Ishikawa (cell line): Measurements from ENCODE around the gene DLK2.

ENCODE experiments used
- CEBPB ChIP-seq: IDR thresholded peaks from 2 replicates; pipeline ENCODE4 v1.6.1; 2012
- CREB1 ChIP-seq: IDR thresholded peaks from 2 replicates; pipeline ENCODE4 v1.6.1; 2012; ENCODE audit warnings: low read depth
- EGR1 ChIP-seq: IDR thresholded peaks from 2 replicates; pipeline ENCODE4 v1.6.1; 2012
- EP300 ChIP-seq: IDR thresholded peaks from 2 replicates; pipeline ENCODE4 v1.6.1; 2012; ENCODE audit warnings: borderline replicate concordance
- FOXM1 ChIP-seq: IDR thresholded peaks from 2 replicates; pipeline ENCODE4 v1.6.1; 2012; ENCODE audit warnings: low read depth, borderline replicate concordance
- MAX ChIP-seq: IDR thresholded peaks from 2 replicates; pipeline ENCODE4 v1.6.1; 2012
- NFIC ChIP-seq: IDR thresholded peaks from 2 replicates; pipeline ENCODE4 v1.6.1; 2012
- RAD21 ChIP-seq: IDR thresholded peaks from 2 replicates; pipeline ENCODE4 v1.6.1; 2012; ENCODE audit warnings: low read depth
- TAF1 ChIP-seq: IDR thresholded peaks from 2 replicates; pipeline ENCODE4 v1.6.1; 2012; ENCODE audit warnings: low read depth, mild to moderate bottlenecking
- TCF12 ChIP-seq: IDR thresholded peaks from 2 replicates; pipeline ENCODE4 v1.6.1; 2012; ENCODE audit warnings: low read depth
- TEAD4 ChIP-seq: IDR thresholded peaks from 2 replicates; pipeline ENCODE4 v1.6.1; 2012
- USF1 ChIP-seq: IDR thresholded peaks from 2 replicates; pipeline ENCODE4 v1.6.1; 2012
- YY1 ChIP-seq: IDR thresholded peaks from 2 replicates; pipeline ENCODE4 v1.6.1; 2012; ENCODE audit warnings: low read depth
- ZBTB7A ChIP-seq: IDR thresholded peaks from 2 replicates; pipeline ENCODE4 v1.6.1; 2012; ENCODE audit warnings: low read depth
- TF ChIP-seq, protein P1 (sequence below): IDR thresholded peaks from 2 replicates; pipeline ENCODE4 v1.6.1; 2012; ENCODE audit warnings: low read depth, mild to moderate bottlenecking

DLK2 gene

DNA sequence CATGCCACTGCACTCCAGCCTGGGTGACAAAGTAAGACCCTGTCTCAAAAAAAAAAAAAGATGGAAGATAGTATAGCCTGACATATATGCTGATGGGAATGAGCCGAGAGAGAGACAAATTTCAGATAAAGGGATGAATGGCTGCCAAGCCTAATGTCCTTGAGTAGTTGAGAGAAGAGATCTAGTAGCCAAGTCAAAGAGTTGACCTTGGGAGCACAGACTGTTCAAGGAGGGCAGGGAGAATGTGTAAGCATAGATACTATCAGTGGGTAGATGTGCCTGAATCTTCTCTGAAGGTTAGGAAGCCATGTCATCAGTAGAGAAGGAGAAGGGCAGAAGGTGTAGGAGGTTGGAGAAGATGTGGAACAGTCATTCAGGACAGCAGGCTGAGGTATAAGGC, 48.1 kb downstream of the DLK2 start:
- no peak for TF ChIP-seq CREB1
- no peak for TF ChIP-seq TEAD4
- TF ChIP-seq TAF1 = no peak
- TF ChIP-seq EGR1 = no peak
- TF ChIP-seq YY1 = no peak
- TF ChIP-seq USF1 = no peak
- no peak for TF ChIP-seq RAD21
- TF ChIP-seq MAX = no peak
- no peak for TF ChIP-seq FOXM1
- no peak for TF ChIP-seq TCF12
- TF ChIP-seq CEBPB = no peak
- no peak for TF ChIP-seq NFIC
- TF ChIP-seq EP300 = no peak
- TF ChIP-seq, protein P1, sequence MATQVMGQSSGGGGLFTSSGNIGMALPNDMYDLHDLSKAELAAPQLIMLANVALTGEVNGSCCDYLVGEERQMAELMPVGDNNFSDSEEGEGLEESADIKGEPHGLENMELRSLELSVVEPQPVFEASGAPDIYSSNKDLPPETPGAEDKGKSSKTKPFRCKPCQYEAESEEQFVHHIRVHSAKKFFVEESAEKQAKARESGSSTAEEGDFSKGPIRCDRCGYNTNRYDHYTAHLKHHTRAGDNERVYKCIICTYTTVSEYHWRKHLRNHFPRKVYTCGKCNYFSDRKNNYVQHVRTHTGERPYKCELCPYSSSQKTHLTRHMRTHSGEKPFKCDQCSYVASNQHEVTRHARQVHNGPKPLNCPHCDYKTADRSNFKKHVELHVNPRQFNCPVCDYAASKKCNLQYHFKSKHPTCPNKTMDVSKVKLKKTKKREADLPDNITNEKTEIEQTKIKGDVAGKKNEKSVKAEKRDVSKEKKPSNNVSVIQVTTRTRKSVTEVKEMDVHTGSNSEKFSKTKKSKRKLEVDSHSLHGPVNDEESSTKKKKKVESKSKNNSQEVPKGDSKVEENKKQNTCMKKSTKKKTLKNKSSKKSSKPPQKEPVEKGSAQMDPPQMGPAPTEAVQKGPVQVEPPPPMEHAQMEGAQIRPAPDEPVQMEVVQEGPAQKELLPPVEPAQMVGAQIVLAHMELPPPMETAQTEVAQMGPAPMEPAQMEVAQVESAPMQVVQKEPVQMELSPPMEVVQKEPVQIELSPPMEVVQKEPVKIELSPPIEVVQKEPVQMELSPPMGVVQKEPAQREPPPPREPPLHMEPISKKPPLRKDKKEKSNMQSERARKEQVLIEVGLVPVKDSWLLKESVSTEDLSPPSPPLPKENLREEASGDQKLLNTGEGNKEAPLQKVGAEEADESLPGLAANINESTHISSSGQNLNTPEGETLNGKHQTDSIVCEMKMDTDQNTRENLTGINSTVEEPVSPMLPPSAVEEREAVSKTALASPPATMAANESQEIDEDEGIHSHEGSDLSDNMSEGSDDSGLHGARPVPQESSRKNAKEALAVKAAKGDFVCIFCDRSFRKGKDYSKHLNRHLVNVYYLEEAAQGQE = no peak
- TF ChIP-seq ZBTB7A = no peak

GRCh38 chr6:43405354-43405753, 50.0 kb downstream of the DLK2 start:
- TF ChIP-seq TEAD4 = no peak

DNA sequence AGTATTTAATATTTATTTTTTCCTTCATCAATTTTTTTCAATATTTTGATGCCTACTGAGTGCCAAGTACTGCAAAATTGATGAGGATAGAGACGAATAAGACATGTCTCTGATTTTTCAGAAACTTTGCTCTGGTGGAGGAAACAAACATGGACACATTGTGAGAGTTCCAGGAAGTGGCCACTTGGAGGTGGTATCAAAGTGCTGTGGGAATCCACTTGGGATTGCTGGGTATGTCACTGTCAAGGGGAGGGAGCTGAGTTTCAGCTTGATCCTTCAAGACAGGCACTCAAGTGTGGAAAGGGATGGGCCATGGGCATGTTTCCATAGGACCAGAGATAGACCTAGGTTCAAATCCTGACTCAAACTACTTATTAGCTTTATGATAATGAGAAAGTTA, 52.5 kb downstream of the DLK2 start:
- TF ChIP-seq EGR1 (no peak), EP300 (no peak), TAF1 (no peak), TCF12 (no peak), NFIC (no peak), FOXM1 (no peak), CREB1 (no peak), TEAD4 (no peak), CEBPB (no peak), ZBTB7A (no peak), MAX (no peak), RAD21 (no peak), USF1 (no peak), YY1 (no peak)
- TF ChIP-seq, protein P1 = no peak

DNA sequence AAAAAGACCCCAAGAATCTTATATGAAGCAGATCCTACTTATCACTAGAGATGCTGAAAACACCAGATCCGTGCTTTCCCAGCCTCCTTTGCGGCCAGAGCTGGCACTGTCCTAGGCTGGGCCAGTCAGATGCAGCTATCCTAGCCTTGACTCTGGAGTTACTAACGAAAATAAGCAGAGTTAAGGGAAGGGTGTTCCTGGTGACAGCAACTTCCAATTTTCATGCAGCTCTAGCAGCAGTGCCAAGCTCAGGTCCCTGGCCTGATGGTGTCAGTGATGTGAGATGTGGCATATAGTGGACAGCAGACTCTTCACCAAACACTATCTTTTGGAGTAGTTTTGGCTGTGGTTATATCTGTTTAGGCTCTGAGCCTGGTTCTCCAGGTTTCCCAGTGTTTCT, 53.6 kb downstream of the DLK2 start:
- no peak for TF ChIP-seq USF1
- no peak for TF ChIP-seq TAF1
- TF ChIP-seq MAX = no peak
